Measurements from ENCODE around the gene SMYD5.
A peak's percentile ranks its signal among the peaks of the same experiment; 100 is the strongest.
"Not testable (repeated sequence)": the region's sequence is repeated elsewhere in the genome, so short reads cannot be mapped to it uniquely, and the experiment has no call there.

The SMYD5 gene

DNA sequence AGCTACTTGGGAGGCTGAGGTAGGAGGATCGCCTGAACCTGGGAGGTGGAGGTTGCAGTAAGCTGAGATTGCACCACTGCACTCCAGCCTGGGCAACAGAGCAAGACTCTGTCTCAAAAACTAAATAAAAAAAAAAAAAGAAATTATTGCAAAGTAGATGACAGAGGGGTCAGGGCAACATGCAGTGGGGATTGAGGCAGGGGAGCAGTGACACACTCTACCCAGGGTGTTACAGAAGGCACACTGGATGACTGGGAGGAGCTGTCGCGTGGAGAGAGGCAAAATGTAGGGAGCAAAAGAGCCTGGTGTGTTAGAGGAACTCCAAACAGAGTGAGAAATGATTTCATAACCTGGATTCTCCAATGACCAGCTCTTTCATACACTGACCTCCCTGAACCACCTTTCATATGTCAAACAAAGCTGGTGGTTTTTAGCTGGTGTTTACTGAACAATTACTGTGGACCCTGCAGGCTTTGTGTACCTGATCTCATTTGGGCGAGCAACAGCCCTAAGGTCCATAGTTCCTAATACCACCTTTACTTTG is 48.1 kb downstream of the SMYD5 start:
- no peak for DNase-seq

DNA sequence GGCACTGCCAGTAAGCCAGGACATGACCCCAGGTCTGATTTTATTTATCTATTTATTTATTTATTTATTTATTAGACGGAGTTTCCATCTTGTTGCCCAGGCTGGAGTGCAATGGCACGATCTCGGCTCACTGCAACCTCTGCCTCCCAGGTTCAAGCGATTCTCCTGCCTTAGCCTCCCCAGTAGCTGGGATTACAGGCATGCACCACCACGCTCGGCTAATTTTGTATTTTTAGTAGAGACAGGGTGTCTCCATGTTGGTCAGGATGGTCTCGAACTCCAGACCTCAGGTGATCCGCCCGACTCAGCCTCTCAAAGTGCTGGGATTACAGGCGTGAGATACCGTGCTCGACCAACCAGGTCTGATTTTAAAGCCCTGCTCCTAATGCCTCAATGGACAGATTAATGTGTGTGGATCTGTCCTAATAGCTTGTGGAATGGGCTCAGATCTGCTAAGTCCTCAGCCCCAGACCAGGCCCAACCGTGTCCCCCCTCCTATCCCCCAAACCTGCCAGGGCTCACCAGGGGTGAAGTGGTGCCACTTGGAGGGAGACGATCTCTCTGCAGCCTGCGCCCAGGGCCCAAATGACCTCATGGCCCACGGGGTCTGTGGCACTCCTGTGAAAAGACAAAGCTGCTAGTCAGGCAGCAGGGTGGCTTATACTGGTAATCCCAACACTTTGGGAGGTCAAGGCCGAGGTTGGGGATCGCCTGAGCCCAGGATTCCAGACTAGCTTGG is 48.8 kb downstream of the SMYD5 start:
- not testable (repeated sequence) for DNase-seq

DNA sequence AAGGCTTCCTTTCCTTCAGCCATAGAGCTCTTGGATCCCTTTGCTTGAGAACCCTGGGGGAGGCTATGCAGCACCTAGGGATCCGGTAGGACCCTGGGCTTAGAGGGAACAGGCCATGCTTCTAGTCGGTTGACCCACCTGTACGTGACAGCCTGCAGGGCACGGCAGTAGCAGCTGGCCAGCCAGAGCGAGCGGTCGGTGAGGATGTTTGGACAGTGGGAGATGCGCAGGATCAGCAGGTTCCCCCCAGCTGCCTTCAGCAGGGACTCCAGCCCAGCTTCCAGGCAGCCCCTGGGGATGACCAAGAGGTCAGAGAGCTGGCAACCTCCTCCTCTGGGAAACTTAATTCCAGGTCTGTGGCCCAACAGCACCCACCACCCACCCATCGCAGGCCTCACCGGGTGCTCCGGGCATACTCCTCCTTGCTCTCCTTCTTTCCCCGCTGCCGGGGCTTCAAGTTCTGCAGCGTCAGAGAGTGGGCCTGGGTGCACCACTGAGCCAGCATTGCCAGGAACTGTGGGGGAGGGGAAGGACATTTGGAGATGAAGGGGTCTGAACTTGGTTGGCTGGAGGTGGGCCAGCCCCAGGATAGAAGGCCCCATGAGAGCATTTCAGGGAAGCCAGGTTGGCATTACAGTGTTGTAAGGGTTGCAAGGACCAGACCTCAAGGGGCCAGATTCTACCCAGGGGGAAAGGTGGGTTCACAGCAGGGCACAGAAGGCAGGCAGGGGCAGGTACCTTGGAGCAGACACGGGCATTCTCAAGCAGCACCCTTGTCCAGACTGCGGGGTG is 49.7 kb downstream of the SMYD5 start:
- DNase-seq, result no peak

DNA sequence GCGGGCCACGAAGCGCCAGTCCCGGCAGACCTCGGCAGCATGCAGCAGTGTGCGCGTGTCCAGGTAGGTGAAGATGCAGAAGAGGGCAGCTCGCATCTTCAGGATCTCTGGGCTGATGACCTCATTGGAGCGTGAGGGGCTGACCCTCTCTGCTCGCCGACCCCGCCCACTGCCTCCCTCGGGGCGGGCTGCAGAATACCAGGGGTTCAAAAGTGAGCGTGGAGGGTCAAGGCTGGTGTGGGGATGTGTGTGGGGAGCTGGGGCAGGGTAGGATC is 50.2 kb downstream of the SMYD5 start:
- no peak for DNase-seq

DNA sequence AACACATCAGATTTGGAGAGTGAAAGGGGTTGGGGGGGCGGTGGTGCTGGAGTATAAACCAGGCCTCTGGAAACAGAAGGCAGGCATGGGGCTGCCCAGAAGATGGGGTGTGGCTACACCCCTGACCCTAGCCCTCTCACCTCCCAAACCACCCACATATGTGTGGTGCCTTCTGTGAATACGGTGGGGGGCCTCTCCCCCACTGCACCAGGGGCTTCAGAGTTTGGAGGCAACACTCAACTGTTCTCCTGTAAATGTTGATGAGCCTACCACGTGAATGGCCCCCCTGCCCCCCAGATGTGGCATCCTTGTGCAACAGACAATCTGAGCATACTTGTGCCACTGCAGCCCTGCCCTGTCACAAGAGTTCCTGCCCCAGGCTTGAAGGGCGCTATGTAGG is 50.7 kb downstream of the SMYD5 start:
- DNase-seq, result no peak

DNA sequence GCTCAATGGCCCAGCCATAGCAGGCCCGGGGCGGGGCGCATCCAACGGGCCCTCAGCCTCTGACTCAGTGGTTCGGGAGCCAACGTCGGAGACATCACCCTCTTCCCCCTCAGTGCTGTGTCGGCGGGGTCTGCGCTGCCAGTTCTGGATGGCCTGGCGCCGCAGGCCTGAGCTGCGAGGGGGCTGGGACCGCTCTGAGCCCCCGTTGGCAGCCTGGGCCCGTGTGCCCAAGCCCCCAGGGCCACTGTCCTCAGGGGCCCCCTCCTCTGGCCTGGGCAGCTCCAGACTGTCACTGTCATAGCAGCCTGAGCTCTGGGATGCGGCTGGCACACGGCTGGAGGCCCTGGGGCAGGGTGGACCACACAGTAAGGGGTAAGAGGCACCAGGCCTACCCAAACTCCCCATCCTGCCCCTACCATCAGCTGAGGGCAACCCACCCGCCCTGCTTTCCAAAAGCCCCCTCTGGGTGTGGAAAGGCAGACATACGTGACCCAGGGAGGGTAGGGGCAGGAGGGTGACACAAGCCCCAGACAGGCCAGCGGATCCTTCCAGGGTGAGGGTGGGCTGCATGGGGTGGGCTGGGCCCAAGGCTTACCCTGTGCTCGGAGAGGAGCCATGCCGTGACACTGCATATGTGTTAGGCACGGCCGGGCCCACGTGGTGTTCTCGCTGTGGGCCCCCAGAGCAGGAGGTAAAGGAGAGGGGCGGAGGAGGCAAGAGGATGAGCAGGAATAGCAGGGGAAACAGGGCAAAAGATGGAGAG is 51.4 kb downstream of the SMYD5 start:
- no peak for DNase-seq

- DNase-seq, result peak; percentile 88
Measured at GRCh38 chr2:73266061-73266901, 52.2 kb downstream of the SMYD5 start.

DNA sequence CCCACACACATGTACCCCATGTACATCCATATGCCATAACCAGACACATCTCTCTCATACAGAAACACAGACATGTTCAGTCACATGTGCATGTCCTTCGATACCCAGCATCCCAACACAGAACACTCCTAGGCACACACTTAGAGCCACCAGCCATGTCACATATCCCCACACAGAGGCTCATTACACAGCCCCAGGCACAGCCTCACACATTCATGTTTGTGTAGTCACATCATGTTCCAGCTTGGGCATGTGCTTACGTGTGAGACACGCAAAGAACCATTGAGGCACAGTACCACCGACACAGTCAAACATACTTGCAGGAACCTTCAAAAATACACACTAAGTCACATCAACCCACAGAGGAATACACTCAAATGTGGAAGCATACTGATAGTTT is 53.0 kb downstream of the SMYD5 start:
- no peak for DNase-seq

GRCh38 chr2:73268366-73268829 is 54.4 kb downstream of the SMYD5 start:
- DNase-seq, result no peak

DNA sequence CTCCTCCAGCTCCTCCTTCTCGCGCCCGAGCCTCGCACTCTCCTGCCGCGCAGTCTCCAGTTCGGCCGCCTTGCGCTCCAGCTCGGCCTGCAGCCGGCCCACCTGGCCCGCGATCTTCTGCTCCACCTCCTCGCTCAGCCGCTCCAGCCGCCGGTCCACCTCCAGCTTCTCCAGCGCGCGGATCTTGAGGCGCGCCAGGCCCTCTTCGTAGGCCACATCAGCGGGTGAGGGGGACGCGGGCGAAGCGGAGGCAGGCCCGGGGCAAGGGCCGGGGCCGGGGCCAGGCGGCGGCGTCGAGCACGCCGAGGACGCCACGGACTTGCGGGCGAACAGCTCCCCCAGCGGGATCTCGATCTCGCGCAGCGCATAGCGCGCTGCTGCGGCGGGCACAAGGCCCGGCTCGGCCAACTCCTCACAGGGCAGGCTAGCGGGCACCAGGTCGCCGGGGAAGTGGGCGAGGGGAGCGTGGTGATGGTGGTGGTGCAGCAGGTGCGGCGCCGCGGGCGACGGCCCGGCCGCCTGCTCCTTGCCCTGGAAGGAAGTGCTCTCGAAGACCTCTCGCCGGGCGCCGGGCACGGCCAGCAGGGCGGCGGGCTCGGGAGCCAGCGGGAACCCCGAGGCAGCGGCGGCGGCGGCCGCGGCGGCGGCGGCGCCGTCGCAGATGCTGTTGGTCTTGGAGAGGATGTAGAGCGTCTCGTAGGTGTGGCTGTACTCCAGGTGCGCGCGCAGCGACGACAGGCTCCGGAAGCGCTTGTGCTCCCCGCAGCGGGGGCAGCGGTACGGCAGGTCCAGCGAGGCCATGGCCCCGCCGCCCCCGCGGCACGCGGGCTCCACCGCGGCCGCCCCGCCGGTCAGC is 55.0 kb downstream of the SMYD5 start:
- peak; percentile 83 for DNase-seq

GRCh38 chr2:73269686-73270465 is 55.8 kb downstream of the SMYD5 start:
- no peak for DNase-seq

GRCh38 chr2:73272270-73272669 is 58.2 kb downstream of the SMYD5 start:
- DNase-seq, result no peak

Measured in islet precursor cell (in vitro differentiated cells).